GM19463 (cell line): ENCODE data around the gene ATP6AP1.

Experiments used
- ATAC-seq: cut with Tn5 transposase; IDR thresholded peaks from one replicate; pipeline ENCODE4 v1.9.1; 2021; ENCODE audit warnings: mild to moderate bottlenecking, moderate library complexity; ENCODE audit not compliant: unreplicated experiment

ATP6AP1 gene

GRCh38 chrX:154443992-154444754 lies 15.7 kb downstream of the ATP6AP1 start, which contains the start of gene FAM50A:
TSS of gene FAM50A (plus strand) at chrX:154444141. CDS start at chrX:154444236, 95 bp downstream.
- peak; percentile 86 for ATAC-seq

- ATAC-seq: no peak
Measured at GRCh38 chrX:154444755-154445246, 16.3 kb downstream of the ATP6AP1 start.

GRCh38 chrX:154445776-154446175 lies 17.3 kb downstream of the ATP6AP1 start:
- no peak for ATAC-seq

GRCh38 chrX:154446430-154446829 lies 18.0 kb downstream of the ATP6AP1 start:
- ATAC-seq: no peak

GRCh38 chrX:154448484-154448883 lies 20.0 kb downstream of the ATP6AP1 start:
- ATAC-seq: no peak

- ATAC-seq: no peak
Measured at GRCh38 chrX:154449618-154450017, 21.1 kb downstream of the ATP6AP1 start.

- ATAC-seq: no peak
Measured at GRCh38 chrX:154450312-154450711, 21.8 kb downstream of the ATP6AP1 start.

- ATAC-seq: no peak
Measured at GRCh38 chrX:154452823-154453222, 24.3 kb downstream of the ATP6AP1 start.

GRCh38 chrX:154457491-154458115 lies 29.1 kb downstream of the ATP6AP1 start:
- peak; percentile 60 for ATAC-seq

GRCh38 chrX:154458116-154458953 lies 29.9 kb downstream of the ATP6AP1 start, which contains the start of gene PLXNA3:
TSS of gene PLXNA3 (plus strand) at chrX:154458281. CDS start at chrX:154460184, 1,903 bp downstream.
- peak; percentile 65 for ATAC-seq

- no peak for ATAC-seq
Measured at GRCh38 chrX:154458954-154459778, 30.7 kb downstream of the ATP6AP1 start.

- no peak for ATAC-seq
Measured at GRCh38 chrX:154459832-154460231, 31.4 kb downstream of the ATP6AP1 start.

GRCh38 chrX:154460326-154460725 lies 31.8 kb downstream of the ATP6AP1 start:
- ATAC-seq: no peak

GRCh38 chrX:154462396-154462795 lies 33.9 kb downstream of the ATP6AP1 start:
- ATAC-seq: no peak

- no peak for ATAC-seq
Measured at GRCh38 chrX:154463611-154464220, 35.2 kb downstream of the ATP6AP1 start.

- no peak for ATAC-seq
Measured at GRCh38 chrX:154464806-154465365, 36.4 kb downstream of the ATP6AP1 start.

- ATAC-seq: no peak
Measured at GRCh38 chrX:154465601-154466000, 37.1 kb downstream of the ATP6AP1 start.

- no peak for ATAC-seq
Measured at GRCh38 chrX:154466036-154466435, 37.6 kb downstream of the ATP6AP1 start.

- no peak for ATAC-seq
Measured at GRCh38 chrX:154466907-154467306, 38.4 kb downstream of the ATP6AP1 start.

- no peak for ATAC-seq
Measured at GRCh38 chrX:154467556-154467955, 39.1 kb downstream of the ATP6AP1 start.
